ENCODE results near the gene C14orf93. TPM values are rescaled to one million over a fixed set of nuclear protein-coding genes. Genes with fewer than 3 reads are reported as not detected.
A peak's percentile ranks its signal among the peaks of the same experiment; 100 is the strongest.

C14orf93 gene
- total and polyA plus RNA-seq, 9 of the 15 experiments (the other 6 are each of a cell fraction or from before 2014, with no cell fraction given), result 2.2 to 22.4 (median 16.1) TPM

- no peaks in the 10 kb centered on the region for H3K9me1 ChIP-seq (ENCODE audit: control insufficient read depth, insufficient read depth, low read length)
- no peaks in the 10 kb centered on the region for H4K20me1 ChIP-seq (replicated peaks; ENCODE audit: control insufficient read depth, insufficient read depth, low read length)
- DNase-seq (ENCODE audit: extremely low read depth in 1 of 4, low spot score in 3 of 4), result no peak
- no peaks in the 10 kb centered on the region; the same call in 2 of the 3 replicates for H3K36me3 ChIP-seq (ENCODE audit: control insufficient read depth, insufficient read depth, low read length)
- WGBS (ENCODE audit: insufficient coverage, low coverage, missing lambda C conversion rate), result 78% methylated on average over 16 of the region's 16 CpGs
- no peak overlapping the region for H3K4me2 ChIP-seq (ENCODE audit: insufficient read depth, low read length)
- intact Hi-C loops (cut with micrococcal nuclease) (no loop called here), in situ Hi-C loops (cut with MboI) (no loop called here)
- CTCF ChIA-PET (ENCODE audit: low intra/inter-chr PET ratio), result interaction anchor here (1.5 kb wide), 1 partner anchor 60 kb away, joined by 6 read pairs; no protein-coding TSS in a partner anchor
- TF ChIP-seq ATF1 (CRISPR knock-in tag; IDR thresholded peaks at IDR 0.05), result no peak
- TF ChIP-seq ATF1 (tag; IDR thresholded peaks at IDR 0.05), result no peak
- no peak for TF ChIP-seq FOXK2 (conservative IDR thresholded peaks at IDR 0.05 in 1 of 2, IDR thresholded peaks at IDR 0.05 in 1 of 2; ENCODE audit: low read depth in 2 of 2)
- TF ChIP-seq PRMT5 (CRISPR knock-in tag; IDR thresholded peaks at IDR 0.05), result no peak
- TF ChIP-seq STAG1 (CRISPR knock-in tag; IDR thresholded peaks at IDR 0.05; ENCODE audit: borderline replicate concordance), result no peak
- TF ChIP-seq NR2C1 (IDR thresholded peaks at IDR 0.05), result no peak
- TF ChIP-seq NR2C1 (tag; IDR thresholded peaks at IDR 0.05), result no peak
- no peak for TF ChIP-seq MYBL2 (IDR thresholded peaks at IDR 0.05; ENCODE audit: low read depth)
- TF ChIP-seq MYBL2 (CRISPR knock-in tag; IDR thresholded peaks at IDR 0.05; ENCODE audit: borderline replicate concordance), result no peak
- no peak for TF ChIP-seq ZC3H8 (IDR thresholded peaks at IDR 0.05)
- FAIRE-seq, result no peak
- H3K4me1 ChIP-seq (replicated peaks in 1 of 2; ENCODE audit: control insufficient read depth in 2 of 2, insufficient read depth in 2 of 2, low read length in 2 of 2), result peaks cover 12 to 18% of the 10 kb centered on the region in 2 experiments; a peak in 4 of 5 replicates
- H3K27ac ChIP-seq (ENCODE audit: extremely low read depth, low read depth, low read length), result no peak overlapping the region
- BruUV-seq (replicated peaks), result no TSS peak
- H3K9me3 ChIP-seq (replicated peaks; ENCODE audit: control insufficient read depth, insufficient read depth, low read depth, low read length), result no peaks in the 10 kb centered on the region
- no peak overlapping the region for H3K4me3 ChIP-seq
- H3K9ac ChIP-seq (ENCODE audit: insufficient read depth in 1 of 2, low read depth in 2 of 2, low read length in 2 of 2), result peak overlapping the region in 1 of 2 experiments; percentile 86; a peak in 2 of 4 replicates
- H3K27me3 ChIP-seq (ENCODE audit: control insufficient read depth in 2 of 2, insufficient read depth in 2 of 2, low read length in 2 of 2), result no peaks in the 10 kb centered on the region
- no peak overlapping the region for H2AFZ ChIP-seq (ENCODE audit: low read depth, low read length)
- H3K79me2 ChIP-seq (ENCODE audit: control insufficient read depth, insufficient read depth, low read length), result no peaks in the 10 kb centered on the region
- POLR2A ChIA-PET, result interaction anchor here (0.6 to 7.7 kb wide), 2 partner anchors 9 to 574 kb away, joined by 6 to 81 read pairs; no protein-coding TSS in a partner anchor
- no peak for ATAC-seq
Observed at GRCh38 chr14:22998329-22999012, 11.5 kb downstream of the C14orf93 start.
